GM23248 (cell line): Measurements from ENCODE around the gene APP. TPM values are rescaled to one million over a fixed set of nuclear protein-coding genes. Genes with fewer than 3 reads are reported as not detected.
"Not testable (repeated sequence)": the region's sequence is repeated elsewhere in the genome, so short reads cannot be mapped to it uniquely, and the experiment has no call there.

Experiments
- DNase-seq: peaks from one replicate; pipeline ENCODE4 v3.0.0-alpha.2; 2015
- H2AFZ ChIP-seq: fragments of 200-600 bp; sonication (generic); 2 replicates; pipeline ENCODE4 v1.6.1; 2016; ENCODE audit warnings: antibody characterized with exemption
- H3F3A ChIP-seq: fragments of 200-600 bp; sonication (generic); 2 replicates; pipeline ENCODE4 v1.6.1; 2016; ENCODE audit warnings: mild to moderate bottlenecking, antibody characterized with exemption, mixed run types; ENCODE audit not compliant: insufficient read depth
- H3K27ac ChIP-seq: fragments of 200-600 bp; sonication (generic); 2 replicates; pipeline ENCODE4 v1.5.1; 2016; ENCODE audit warnings: mild to moderate bottlenecking
- H3K27me3 ChIP-seq: fragments of 200-600 bp; sonication (generic); replicated peaks from 2 replicates; pipeline ENCODE4 v1.6.1; 2016; ENCODE audit warnings: mild to moderate bottlenecking; ENCODE audit not compliant: insufficient read depth
- H3K36me3 ChIP-seq: fragments of 200-600 bp; sonication (generic); 2 replicates; pipeline ENCODE4 v1.6.1; 2016; ENCODE audit warnings: low read depth, mild to moderate bottlenecking
- H3K4me1 ChIP-seq: fragments of 200-600 bp; sonication (generic); 2 replicates; pipeline ENCODE4 v1.6.1; 2016; ENCODE audit warnings: mild to moderate bottlenecking; ENCODE audit not compliant: insufficient read depth
- H3K4me2 ChIP-seq: fragments of 200-600 bp; sonication (generic); one replicate; pipeline ENCODE4 v1.6.1; 2016; ENCODE audit warnings: mild to moderate bottlenecking; ENCODE audit not compliant: unreplicated experiment
- H3K4me3 ChIP-seq: fragments of 200-600 bp; sonication (generic); 2 replicates; pipeline ENCODE4 v1.5.1; 2016; ENCODE audit warnings: mild to moderate bottlenecking
- H3K79me2 ChIP-seq: fragments of 200-600 bp; sonication (generic); 2 replicates; pipeline ENCODE4 v1.6.1; 2016; ENCODE audit warnings: mild to moderate bottlenecking; ENCODE audit not compliant: insufficient read depth
- H3K9ac ChIP-seq: fragments of 200-600 bp; sonication (generic); 2 replicates; pipeline ENCODE4 v1.6.1; 2016; ENCODE audit warnings: mild to moderate bottlenecking
- H3K9me2 ChIP-seq: fragments of 200-600 bp; sonication (generic); 2 replicates; pipeline ENCODE4 v1.6.1; 2016; ENCODE audit warnings: mixed run types, mild to moderate bottlenecking, moderate library complexity; ENCODE audit not compliant: insufficient read depth
- H3K9me3 ChIP-seq: fragments of 200-600 bp; sonication (generic); one replicate; pipeline ENCODE4 v1.6.1; 2017; ENCODE audit warnings: low read depth
- H4K20me1 ChIP-seq: fragments of 200-600 bp; sonication (generic); 2 replicates; pipeline ENCODE4 v1.6.0; 2016; ENCODE audit not compliant: insufficient read depth
- EZH2 ChIP-seq: fragments of 200-600 bp; sonication (generic); IDR thresholded peaks from 2 replicates; pipeline ENCODE4 v1.6.1; 2018; ENCODE audit warnings: antibody characterized with exemption, mild to moderate bottlenecking; ENCODE audit not compliant: insufficient read depth, poor library complexity, severe bottlenecking
- EZH2phosphoT487 ChIP-seq: fragments of 200-600 bp; sonication (generic); IDR thresholded peaks from 2 replicates; pipeline ENCODE4 v1.6.1; 2018; ENCODE audit warnings: antibody characterized with exemption, moderate library complexity, mild to moderate bottlenecking, low read depth; ENCODE audit not compliant: insufficient read depth
- WGBS, 2 experiments: methylation state at CpG; one replicate each; pipeline ENCODE4 v1.1.6; 2015 to 2017; ENCODE audit warnings: low lambda C conversion rate in 2 of 2, low coverage in 1 of 2; ENCODE audit errors: missing lambda C conversion rate in 2 of 2; 5-methylcytosine and 5-hydroxymethylcytosine counted together
- in situ Hi-C: fragments of 300-500 bp; cut with MboI; formaldehyde crosslinking; loops from 2 replicates; pipeline ENCODE4 v1.15.0; 2020
- polyA plus RNA-seq: library from polyadenylated mRNA; unstranded; fragments of >200 nt; fragmentation: Nextera tagmentation; extraction: Ambion mirVana; gene quantifications from 2 replicates; pipeline ENCODE4 v1.2.1, GENCODE V29; 2016
- total RNA-seq: library from RNA; depleted of rRNA; stranded (reverse); fragments of >200 nt; shearing (Covaris generic); gene quantifications from 2 replicates; pipeline ENCODE4 v1.2.3, GENCODE V29; 2014

Gene APP
- total and polyA plus RNA-seq, 2 experiments from 2014 or later, result 35.0 to 292 TPM

DNA sequence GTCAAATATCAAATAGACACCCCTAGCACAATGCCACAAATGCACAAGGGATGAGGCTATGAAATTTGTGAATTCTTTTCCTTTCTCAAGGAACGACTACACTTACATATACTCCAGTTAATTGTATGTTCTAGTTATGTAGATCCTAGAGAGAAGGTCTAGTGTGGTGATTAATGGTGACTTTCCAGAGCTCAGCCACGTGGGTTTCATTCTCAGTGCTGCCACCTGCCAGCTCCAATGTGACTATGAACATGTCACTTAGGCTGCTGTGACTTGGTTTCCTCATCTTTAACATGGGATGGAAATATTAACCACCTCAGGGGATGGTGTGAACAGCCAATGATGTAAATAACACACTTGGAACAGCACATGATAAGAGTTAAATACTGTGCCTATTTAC is 138.3 kb downstream of the APP start:
- Histone ChIP-seq H3K79me2 (no peaks in the 10 kb centered on the region; the same call in 1 of the 2 replicates), H3K9ac (no peak overlapping the region), H3K27me3 (no peaks in the 10 kb centered on the region), H3K4me2 (no peak overlapping the region), H3K4me1 (no peaks in the 10 kb centered on the region), H3K9me3 (no peaks in the 10 kb centered on the region), H4K20me1 (no peaks in the 10 kb centered on the region), H3K36me3 (no peaks in the 10 kb centered on the region), H3K9me2 (no peaks in the 10 kb centered on the region), H3F3A (no peaks in the 10 kb centered on the region), H3K27ac (no peak overlapping the region), H2AFZ (no peak overlapping the region), H3K4me3 (no peak overlapping the region)
- in situ Hi-C loops, result no loop called here
- TF ChIP-seq EZH2phosphoT487 (no peak), EZH2 (no peak)
- no peak for DNase-seq
- 69 to 72% methylated on average over 2 of the region's 2 CpGs for WGBS, 2 experiments

DNA sequence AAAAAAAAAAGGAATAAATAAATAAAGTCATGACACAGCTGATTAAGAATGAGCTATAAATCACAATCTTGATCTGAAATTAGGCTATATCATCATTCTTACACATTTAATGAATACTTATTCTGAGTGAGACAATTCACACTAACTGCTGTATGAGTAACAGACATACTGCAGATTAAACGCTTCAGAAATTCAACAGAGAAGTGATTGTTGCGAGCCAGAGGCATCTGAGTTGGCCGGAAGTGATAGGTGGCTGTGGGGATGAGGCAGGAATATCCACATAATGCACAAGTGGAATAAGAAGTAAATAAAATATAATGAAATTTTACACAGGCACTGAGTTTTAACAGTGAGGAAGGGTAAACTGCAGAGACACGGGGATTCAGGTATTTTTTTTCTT is 142.4 kb downstream of the APP start:
- H3K9me2 ChIP-seq, result no peaks in the 10 kb centered on the region
- TF ChIP-seq EZH2phosphoT487 (no peak), EZH2 (no peak)
- H3K79me2 ChIP-seq, result no peaks in the 10 kb centered on the region; the same call in 1 of the 2 replicates
- H3K4me1 ChIP-seq, result no peaks in the 10 kb centered on the region
- no peaks in the 10 kb centered on the region for H3K9me3 ChIP-seq
- in situ Hi-C loops, result no loop called here
- WGBS, 2 experiments, result 97% methylated on average over 4 of the region's 4 CpGs
- H3K4me3 ChIP-seq, result no peak overlapping the region
- no peak overlapping the region for H2AFZ ChIP-seq
- no peaks in the 10 kb centered on the region for H3K36me3 ChIP-seq
- H4K20me1 ChIP-seq, result no peaks in the 10 kb centered on the region
- no peak overlapping the region for H3K9ac ChIP-seq
- no peak for DNase-seq
- no peaks in the 10 kb centered on the region for H3K27me3 ChIP-seq
- H3K27ac ChIP-seq, result no peak overlapping the region
- H3K4me2 ChIP-seq, result no peak overlapping the region
- no peaks in the 10 kb centered on the region; the same call in 1 of the 2 replicates for H3F3A ChIP-seq

DNA sequence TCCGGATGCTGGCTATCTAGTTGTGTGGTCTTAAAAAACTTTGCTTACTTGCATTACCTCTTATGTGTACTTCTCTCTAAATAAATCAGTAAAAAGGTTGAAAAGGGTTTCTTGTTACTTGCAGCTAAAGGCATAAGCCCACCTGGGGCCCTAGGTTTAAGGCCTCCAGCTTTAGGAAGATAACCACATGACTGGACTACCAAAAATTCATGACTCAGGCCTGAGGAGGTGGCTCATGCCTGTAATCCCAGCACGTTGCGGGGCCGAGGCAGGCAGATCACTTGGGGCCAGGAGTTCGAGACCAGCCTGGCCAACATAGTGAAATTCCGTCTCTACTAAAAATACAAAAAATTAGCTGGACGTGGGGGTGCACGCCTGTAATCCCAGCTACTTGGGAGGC is 142.9 kb downstream of the APP start:
- WGBS, 2 experiments, result 93 to 94% methylated on average over 8 of the region's 8 CpGs
- no peak overlapping the region for H3K4me3 ChIP-seq
- DNase-seq, result no peak
- TF ChIP-seq EZH2 (no peak), EZH2phosphoT487 (no peak)
- no peaks in the 10 kb centered on the region for H3K36me3 ChIP-seq
- no peak overlapping the region for H3K4me2 ChIP-seq
- no peaks in the 10 kb centered on the region for H4K20me1 ChIP-seq
- no peak overlapping the region for H3K9ac ChIP-seq
- in situ Hi-C loops, result no loop called here
- H2AFZ ChIP-seq, result no peak overlapping the region
- no peaks in the 10 kb centered on the region; the same call in 1 of the 2 replicates for H3K79me2 ChIP-seq
- H3K9me3 ChIP-seq, result no peaks in the 10 kb centered on the region
- H3K9me2 ChIP-seq, result no peaks in the 10 kb centered on the region
- H3K27ac ChIP-seq, result no peak overlapping the region
- no peaks in the 10 kb centered on the region for H3K27me3 ChIP-seq
- no peaks in the 10 kb centered on the region for H3K4me1 ChIP-seq
- H3F3A ChIP-seq, result no peaks in the 10 kb centered on the region; the same call in 1 of the 2 replicates

GRCh38 chr21:26025536-26026512 is 144.7 kb downstream of the APP start:
- no peak overlapping the region for H3K27ac ChIP-seq
- in situ Hi-C loops, result no loop called here
- H3K9me3 ChIP-seq, result no peaks in the 10 kb centered on the region
- WGBS, 2 experiments, result 44 to 45% methylated on average over 9 of the region's 9 CpGs
- H3K9ac ChIP-seq, result no peak overlapping the region
- H3K4me2 ChIP-seq, result no peak overlapping the region
- no peaks in the 10 kb centered on the region for H4K20me1 ChIP-seq
- H3K36me3 ChIP-seq, result peaks cover 11% of the 10 kb centered on the region
- no peaks in the 10 kb centered on the region for H3K27me3 ChIP-seq
- no peak for TF ChIP-seq EZH2
- no peak for TF ChIP-seq EZH2phosphoT487
- H3F3A ChIP-seq, result no peaks in the 10 kb centered on the region; the same call in 1 of the 2 replicates
- no peaks in the 10 kb centered on the region; the same call in none of the 2 replicates for H3K79me2 ChIP-seq
- no peaks in the 10 kb centered on the region for H3K4me1 ChIP-seq
- no peak for DNase-seq
- no peak overlapping the region for H2AFZ ChIP-seq
- no peak overlapping the region for H3K4me3 ChIP-seq
- H3K9me2 ChIP-seq, result no peaks in the 10 kb centered on the region

GRCh38 chr21:26023406-26023805 is 147.2 kb downstream of the APP start:
- 95% methylated on average over 4 of the region's 4 CpGs for WGBS, 2 experiments
- in situ Hi-C loops, H3K4me2 ChIP-seq, H3K9me3 ChIP-seq, DNase-seq, H3K4me1 ChIP-seq, H3F3A ChIP-seq, H2AFZ ChIP-seq, H3K4me3 ChIP-seq, H3K9me2 ChIP-seq, H3K79me2 ChIP-seq, H3K9ac ChIP-seq, H3K27me3 ChIP-seq, H4K20me1 ChIP-seq, H3K27ac ChIP-seq: not testable (repeated sequence)
- H3K36me3 ChIP-seq, result peaks cover 15% of the 10 kb centered on the region

DNA sequence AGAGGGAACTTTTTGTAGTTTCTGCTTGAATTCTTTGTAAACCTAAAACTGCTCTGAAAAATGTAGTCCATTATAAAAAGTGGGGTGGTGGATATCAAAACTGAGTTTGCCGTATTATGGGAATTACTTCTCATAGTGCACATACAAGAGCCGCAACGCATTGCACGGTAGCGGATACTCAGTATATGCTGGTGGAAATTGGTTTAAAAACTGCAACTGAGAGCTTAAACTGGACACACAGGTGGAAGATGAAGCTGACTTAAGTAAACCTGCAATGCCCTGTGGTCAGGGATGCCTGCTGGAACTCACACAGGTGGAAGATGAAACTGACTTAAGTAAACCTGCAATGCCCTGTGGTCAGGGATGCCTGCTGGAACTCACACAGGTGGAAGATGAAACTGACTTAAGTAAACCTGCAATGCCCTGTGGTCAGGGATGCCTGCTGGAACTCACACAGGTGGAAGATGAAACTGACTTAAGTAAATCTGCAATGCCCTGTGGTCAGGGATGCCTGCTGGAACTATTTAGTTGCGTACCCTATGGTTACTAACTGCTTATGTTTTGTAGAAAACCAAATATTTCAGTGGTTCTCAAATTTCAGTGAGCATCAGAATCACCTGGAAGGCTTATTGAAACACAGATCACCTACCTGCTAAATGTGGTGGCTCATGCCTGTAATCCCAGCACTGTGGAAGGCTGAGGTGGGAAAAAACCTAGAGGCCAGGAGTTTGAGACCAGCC is 147.8 kb downstream of the APP start:
- H3K4me3 ChIP-seq, H4K20me1 ChIP-seq, in situ Hi-C loops, DNase-seq, H3F3A ChIP-seq, H2AFZ ChIP-seq, H3K4me1 ChIP-seq, H3K9me2 ChIP-seq, H3K27ac ChIP-seq, H3K9ac ChIP-seq, H3K27me3 ChIP-seq, H3K4me2 ChIP-seq, H3K9me3 ChIP-seq, H3K79me2 ChIP-seq: not testable (repeated sequence)
- WGBS, 2 experiments, result 98% methylated on average over 6 of the region's 6 CpGs
- peaks cover 15% of the 10 kb centered on the region for H3K36me3 ChIP-seq
